NOMO-1 (cell line): ENCODE measurements around the gene NOD2.

ENCODE experiments used
- DNase-seq, 2 experiments: peaks; one replicate each; lab custom pipeline; 2025; ENCODE audit not compliant: unreplicated experiment in 2 of 2; lab: John Stamatoyannopoulos, UW

Gene NOD2

GRCh38 chr16:50692999-50693781, at the start of gene NOD2:
Gene NOD2 (plus strand): TSS chr16:50693606. CDS start chr16:50699496, 5,890 bp downstream.
- DNase-seq: no peak

GRCh38 chr16:50644245-50644644, 49.2 kb upstream of the NOD2 start:
- DNase-seq: no peak

GRCh38 chr16:50644729-50645128, 48.7 kb upstream of the NOD2 start:
- DNase-seq: peak in 1 of 2 experiments; percentile 5

GRCh38 chr16:50645563-50646220, 47.7 kb upstream of the NOD2 start:
- no peak for DNase-seq

- no peak for DNase-seq
These were observed 47.1 kb upstream of the NOD2 start for GRCh38 chr16:50646345-50646744.

- no peak for DNase-seq
These were observed 41.5 kb upstream of the NOD2 start for GRCh38 chr16:50651835-50652438.

- no peak for DNase-seq
These were observed 40.5 kb upstream of the NOD2 start for GRCh38 chr16:50652836-50653425.

GRCh38 chr16:50653633-50654519, 39.5 kb upstream of the NOD2 start:
- no peak for DNase-seq

GRCh38 chr16:50655558-50656055, 37.8 kb upstream of the NOD2 start:
- no peak for DNase-seq

- DNase-seq: no peak
These were observed 36.2 kb upstream of the NOD2 start for GRCh38 chr16:50657241-50657640.

- no peak for DNase-seq
These were observed 33.6 kb upstream of the NOD2 start for GRCh38 chr16:50659806-50660205.

GRCh38 chr16:50662306-50662940, 31.0 kb upstream of the NOD2 start:
- DNase-seq: no peak

- no peak for DNase-seq
These were observed 29.1 kb upstream of the NOD2 start for GRCh38 chr16:50664270-50664669.

- peak; percentile 51 to 69 for DNase-seq
These were observed 28.1 kb upstream of the NOD2 start for GRCh38 chr16:50665128-50665878.

GRCh38 chr16:50666658-50667496, 26.5 kb upstream of the NOD2 start:
- peak in 1 of 2 experiments; percentile 51 for DNase-seq

GRCh38 chr16:50667497-50668367, 25.7 kb upstream of the NOD2 start:
- DNase-seq: no peak

- DNase-seq: no peak
These were observed 24.9 kb upstream of the NOD2 start for GRCh38 chr16:50668368-50669008.
